Measurements from ENCODE around the gene RALGAPA2. TPM values are rescaled to one million over a fixed set of nuclear protein-coding genes. Genes with fewer than 3 reads are reported as not detected.

RALGAPA2 gene
- total RNA-seq, 2 donors from 2014 or later: 40.2 to 45.4 TPM

DNA sequence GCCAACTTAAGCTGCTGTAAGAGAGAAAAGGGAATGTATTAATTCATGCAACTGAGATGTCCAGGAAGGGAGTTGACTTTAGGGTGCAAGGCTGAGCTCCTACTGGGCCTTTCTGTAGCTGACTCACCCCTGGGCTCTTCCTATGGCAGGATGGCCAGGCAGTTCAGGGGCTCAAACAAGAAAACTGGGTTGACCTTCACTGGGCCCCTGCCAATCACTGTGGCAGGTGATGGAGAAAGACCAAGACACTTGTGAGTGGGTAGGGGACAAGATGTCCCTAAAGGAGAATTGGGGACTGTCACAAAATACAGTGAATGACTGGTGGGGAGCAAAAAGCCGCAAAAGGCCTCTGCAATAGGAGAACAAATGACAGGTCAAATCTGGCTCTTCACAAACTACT is 21.5 kb upstream of the RALGAPA2 start:
- 79 to 100% methylated on average over 1 of the region's 1 CpG for WGBS, 2 donors
- TF ChIP-seq, protein P1, sequence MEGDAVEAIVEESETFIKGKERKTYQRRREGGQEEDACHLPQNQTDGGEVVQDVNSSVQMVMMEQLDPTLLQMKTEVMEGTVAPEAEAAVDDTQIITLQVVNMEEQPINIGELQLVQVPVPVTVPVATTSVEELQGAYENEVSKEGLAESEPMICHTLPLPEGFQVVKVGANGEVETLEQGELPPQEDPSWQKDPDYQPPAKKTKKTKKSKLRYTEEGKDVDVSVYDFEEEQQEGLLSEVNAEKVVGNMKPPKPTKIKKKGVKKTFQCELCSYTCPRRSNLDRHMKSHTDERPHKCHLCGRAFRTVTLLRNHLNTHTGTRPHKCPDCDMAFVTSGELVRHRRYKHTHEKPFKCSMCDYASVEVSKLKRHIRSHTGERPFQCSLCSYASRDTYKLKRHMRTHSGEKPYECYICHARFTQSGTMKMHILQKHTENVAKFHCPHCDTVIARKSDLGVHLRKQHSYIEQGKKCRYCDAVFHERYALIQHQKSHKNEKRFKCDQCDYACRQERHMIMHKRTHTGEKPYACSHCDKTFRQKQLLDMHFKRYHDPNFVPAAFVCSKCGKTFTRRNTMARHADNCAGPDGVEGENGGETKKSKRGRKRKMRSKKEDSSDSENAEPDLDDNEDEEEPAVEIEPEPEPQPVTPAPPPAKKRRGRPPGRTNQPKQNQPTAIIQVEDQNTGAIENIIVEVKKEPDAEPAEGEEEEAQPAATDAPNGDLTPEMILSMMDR (IDR thresholded peaks at IDR 0.05): no peak
- no peak for TF ChIP-seq POLR2A (IDR thresholded peaks at IDR 0.05)
- no peaks in the 10 kb centered on the region for H3K36me3 ChIP-seq (replicated peaks in 1 of 2; ENCODE audit: insufficient read depth in 1 of 2, low read depth in 2 of 2)
- no peak overlapping the region for H3K27ac ChIP-seq
- H3K4me1 ChIP-seq: no peaks in the 10 kb centered on the region
- intact Hi-C loops (cut with DNase I): no loop called here
- DNase-seq: no peak
- no peak for ATAC-seq
- H3K27me3 ChIP-seq: no peaks in the 10 kb centered on the region
- no peaks in the 10 kb centered on the region for H3K9me3 ChIP-seq
- H3K4me3 ChIP-seq: no peak overlapping the region

- Histone ChIP-seq H3K36me3 (replicated peaks in 1 of 2; ENCODE audit: insufficient read depth in 1 of 2, low read depth in 2 of 2) (no peaks in the 10 kb centered on the region), H3K4me3 (no peak overlapping the region), H3K27me3 (no peaks in the 10 kb centered on the region), H3K9me3 (no peaks in the 10 kb centered on the region), H3K27ac (no peak overlapping the region), H3K4me1 (no peaks in the 10 kb centered on the region)
- 67 to 75% methylated on average over 3 to 4 of the region's 4 CpGs for WGBS, 2 donors
- no peak for DNase-seq
- ATAC-seq: no peak
- TF ChIP-seq, protein P1 (IDR thresholded peaks at IDR 0.05): no peak
- intact Hi-C loops (cut with DNase I): no loop called here
Measured at GRCh38 chr20:20732641-20733040, 20.2 kb upstream of the RALGAPA2 start.

- 69 to 75% methylated on average over 2 of the region's 2 CpGs for WGBS, 2 donors
- no peak for DNase-seq
- ATAC-seq: no peak
- no peaks in the 10 kb centered on the region for H3K9me3 ChIP-seq
- no peak for TF ChIP-seq POLR2A (IDR thresholded peaks at IDR 0.05)
- TF ChIP-seq, protein P1 (IDR thresholded peaks at IDR 0.05): no peak
- intact Hi-C loops (cut with DNase I): no loop called here
- no peak overlapping the region for H3K27ac ChIP-seq
- no peaks in the 10 kb centered on the region for H3K36me3 ChIP-seq (replicated peaks in 1 of 2; ENCODE audit: insufficient read depth in 1 of 2, low read depth in 2 of 2)
- H3K4me1 ChIP-seq: no peaks in the 10 kb centered on the region
- H3K27me3 ChIP-seq: no peaks in the 10 kb centered on the region
- H3K4me3 ChIP-seq: no peak overlapping the region
Measured at GRCh38 chr20:20731945-20732296, 19.5 kb upstream of the RALGAPA2 start.

DNA sequence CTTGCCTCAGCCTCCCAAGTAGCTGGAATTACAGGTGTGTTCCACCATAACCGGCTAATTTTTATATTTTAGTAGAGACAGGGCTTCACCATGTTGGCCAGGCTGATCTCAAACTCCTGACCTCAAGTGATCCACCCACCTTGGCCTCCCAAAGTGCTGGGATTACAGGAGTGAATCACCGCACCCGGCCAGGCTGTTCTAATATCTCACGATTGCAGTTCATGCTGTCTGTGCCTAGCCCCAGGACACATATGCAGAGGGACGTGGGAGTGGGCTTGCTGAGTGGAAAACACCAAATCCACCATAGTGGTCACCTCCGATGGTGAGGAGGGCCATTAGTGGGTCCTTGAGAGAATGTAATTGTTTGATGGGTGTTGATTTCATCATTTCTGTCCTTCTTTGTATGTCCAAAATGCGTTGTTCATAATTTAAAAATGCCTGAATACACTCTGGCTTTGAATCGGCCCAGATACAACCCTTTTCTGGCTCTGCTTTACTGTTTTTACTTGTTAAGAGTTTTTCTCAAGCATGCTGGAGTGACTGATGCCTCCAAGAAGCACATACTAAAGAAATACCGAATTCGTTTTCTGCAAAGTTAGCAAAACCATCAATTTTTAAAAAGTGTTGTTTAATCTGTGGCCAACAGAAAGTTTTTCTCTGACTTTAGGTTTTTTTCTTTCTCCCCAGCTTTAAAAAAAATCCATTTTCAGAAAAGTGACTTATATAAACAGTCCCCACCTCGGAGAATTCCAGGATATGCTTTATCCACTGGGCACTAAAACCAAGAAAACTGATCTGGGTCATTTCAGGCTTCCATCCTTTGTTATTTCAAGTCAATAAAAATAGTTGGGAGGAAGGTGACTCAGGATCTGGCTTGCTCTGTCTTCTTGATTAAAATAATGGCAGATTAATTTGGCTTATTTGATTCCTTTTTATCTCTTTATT is 18.8 kb upstream of the RALGAPA2 start:
- intact Hi-C loops (cut with DNase I): no loop called here
- H3K9me3 ChIP-seq: no peaks in the 10 kb centered on the region
- no peaks in the 10 kb centered on the region for H3K36me3 ChIP-seq (replicated peaks in 1 of 2; ENCODE audit: insufficient read depth in 1 of 2, low read depth in 2 of 2)
- DNase-seq (no peak), ATAC-seq (no peak)
- no peaks in the 10 kb centered on the region for H3K4me1 ChIP-seq
- H3K27me3 ChIP-seq: no peaks in the 10 kb centered on the region
- no peak overlapping the region for H3K4me3 ChIP-seq
- TF ChIP-seq, protein P1 (IDR thresholded peaks at IDR 0.05): no peak
- no peak for TF ChIP-seq POLR2A (IDR thresholded peaks at IDR 0.05)
- H3K27ac ChIP-seq: no peak overlapping the region
- WGBS, 2 donors: 73 to 78% methylated on average over 11 of the region's 11 CpGs

DNA sequence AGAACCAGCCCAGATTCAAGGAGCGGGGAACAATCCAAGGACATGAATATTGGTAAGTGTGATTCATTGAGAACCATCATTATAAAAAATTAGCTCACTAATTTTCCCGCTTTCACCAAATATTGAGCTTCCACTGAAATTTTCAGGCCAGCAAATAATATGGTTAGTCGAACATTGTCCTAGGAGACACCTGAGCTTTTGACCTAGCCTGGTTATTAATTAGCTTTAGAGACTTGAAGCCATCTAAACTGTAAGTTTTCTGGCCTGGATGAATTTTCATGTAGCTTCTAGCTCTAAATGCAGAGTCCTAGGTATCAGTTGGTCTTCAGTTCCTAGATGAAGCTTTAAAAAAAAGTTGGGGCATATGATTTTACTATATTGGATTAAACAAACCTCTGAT is 17.1 kb upstream of the RALGAPA2 start:
- Histone ChIP-seq H3K27ac (no peak overlapping the region), H3K4me3 (no peak overlapping the region), H3K36me3 (replicated peaks in 1 of 2; ENCODE audit: insufficient read depth in 1 of 2, low read depth in 2 of 2) (no peaks in the 10 kb centered on the region), H3K4me1 (no peaks in the 10 kb centered on the region), H3K9me3 (no peaks in the 10 kb centered on the region), H3K27me3 (no peaks in the 10 kb centered on the region)
- DNase-seq: no peak
- intact Hi-C loops (cut with DNase I): no loop called here
- TF ChIP-seq POLR2A (IDR thresholded peaks at IDR 0.05): no peak
- TF ChIP-seq, protein P1 (IDR thresholded peaks at IDR 0.05): no peak
- WGBS, 2 donors: 94 to 96% methylated on average over 3 of the region's 3 CpGs
- no peak for ATAC-seq

Data from body of pancreas (tissue), 4 donors.